HG03064 (cell line): ENCODE measurements around the gene BLCAP.
"Not testable (repeated sequence)": the region's sequence is repeated elsewhere in the genome, so short reads cannot be mapped to it uniquely, and the experiment has no call there.

ENCODE experiments used
- ATAC-seq: cut with Tn5 transposase; IDR thresholded peaks from one replicate; pipeline ENCODE4 v1.9.1; 2021; ENCODE audit warnings: low read depth; ENCODE audit not compliant: unreplicated experiment

Gene BLCAP

GRCh38 chr20:37527638-37528445 lies at the start of gene BLCAP:
BLCAP (minus strand) TSS chr20:37527876; CDS start chr20:37519174, 8,702 bp downstream.
- ATAC-seq: peak; percentile 72

- not testable (repeated sequence) for ATAC-seq
Measured at GRCh38 chr20:37577436-37577835, 49.8 kb upstream of the BLCAP start.

- ATAC-seq: no peak
Measured at GRCh38 chr20:37576911-37577310, 49.2 kb upstream of the BLCAP start.

GRCh38 chr20:37575884-37576283 lies 48.2 kb upstream of the BLCAP start:
- no peak for ATAC-seq

GRCh38 chr20:37574199-37574890 lies 46.7 kb upstream of the BLCAP start:
- ATAC-seq: no peak

- no peak for ATAC-seq
Measured at GRCh38 chr20:37573626-37574198, 46.0 kb upstream of the BLCAP start.

GRCh38 chr20:37571033-37571432 lies 43.4 kb upstream of the BLCAP start:
- no peak for ATAC-seq

- ATAC-seq: no peak
Measured at GRCh38 chr20:37570419-37570818, 42.7 kb upstream of the BLCAP start.

GRCh38 chr20:37567671-37568588 lies 40.3 kb upstream of the BLCAP start:
- no peak for ATAC-seq

- no peak for ATAC-seq
Measured at GRCh38 chr20:37567331-37567665, 39.6 kb upstream of the BLCAP start.

- ATAC-seq: no peak
Measured at GRCh38 chr20:37566590-37567330, 39.1 kb upstream of the BLCAP start.

- ATAC-seq: no peak
Measured at GRCh38 chr20:37565134-37565811, 37.6 kb upstream of the BLCAP start.

GRCh38 chr20:37564388-37565133 lies 36.9 kb upstream of the BLCAP start:
- no peak for ATAC-seq

GRCh38 chr20:37564016-37564387 lies 36.3 kb upstream of the BLCAP start:
- no peak for ATAC-seq

- ATAC-seq: no peak
Measured at GRCh38 chr20:37562695-37563480, 35.2 kb upstream of the BLCAP start.

GRCh38 chr20:37560629-37561028 lies 33.0 kb upstream of the BLCAP start:
- no peak for ATAC-seq

GRCh38 chr20:37559312-37560027 lies 31.8 kb upstream of the BLCAP start:
- no peak for ATAC-seq
